ENCODE measurements around the gene IRF1.
"Not testable (repeated sequence)": the region's sequence is repeated elsewhere in the genome, so short reads cannot be mapped to it uniquely, and the experiment has no call there.

The IRF1 gene

GRCh38 chr5:132486318-132487094 is 4.1 kb downstream of the IRF1 start:
- no peak for TF ChIP-seq CTCF (IDR thresholded peaks at IDR 0.05; ENCODE audit: unreplicated experiment in 3 of 3)
- peaks cover 9% of the 10 kb centered on the region for H3K27me3 Mint-ChIP-seq (ENCODE audit: low read depth)
- peaks cover 4% of the 10 kb centered on the region for H3K4me1 Mint-ChIP-seq
- H3K9me3 Mint-ChIP-seq, result no peaks in the 10 kb centered on the region
- no peak overlapping the region for H3K27ac Mint-ChIP-seq
- no peak overlapping the region for H3K4me3 Mint-ChIP-seq
- peaks cover 24% of the 10 kb centered on the region for H3K36me3 Mint-ChIP-seq (ENCODE audit: low read depth)

GRCh38 chr5:132485641-132486317 is 4.8 kb downstream of the IRF1 start:
- Mint-ChIP-seq H3K4me1 (peaks cover 4% of the 10 kb centered on the region), H3K36me3 (ENCODE audit: low read depth) (peaks cover 24% of the 10 kb centered on the region), H3K27me3 (ENCODE audit: low read depth) (peaks cover 9% of the 10 kb centered on the region), H3K9me3 (no peaks in the 10 kb centered on the region), H3K4me3 (no peak overlapping the region), H3K27ac (no peak overlapping the region)
- TF ChIP-seq CTCF (IDR thresholded peaks at IDR 0.05; ENCODE audit: unreplicated experiment in 3 of 3), result no peak

GRCh38 chr5:132484876-132485640 is 5.5 kb downstream of the IRF1 start:
- H3K27me3 Mint-ChIP-seq (ENCODE audit: low read depth); H3K4me3 Mint-ChIP-seq; H3K9me3 Mint-ChIP-seq; H3K4me1 Mint-ChIP-seq; H3K27ac Mint-ChIP-seq: not testable (repeated sequence)
- H3K36me3 Mint-ChIP-seq (ENCODE audit: low read depth), result peaks cover 24% of the 10 kb centered on the region

- peaks cover 24% of the 10 kb centered on the region for H3K36me3 Mint-ChIP-seq (ENCODE audit: low read depth)
- H3K4me3 Mint-ChIP-seq, result no peak overlapping the region
- peaks cover under 1% of the 10 kb centered on the region for H3K4me1 Mint-ChIP-seq
These were observed 6.2 kb downstream of the IRF1 start for GRCh38 chr5:132484391-132484725.

GRCh38 chr5:132483661-132484390 is 6.7 kb downstream of the IRF1 start:
- peaks cover 6% of the 10 kb centered on the region for H3K27me3 Mint-ChIP-seq (ENCODE audit: low read depth)
- H3K36me3 Mint-ChIP-seq (ENCODE audit: low read depth), result peaks cover 24% of the 10 kb centered on the region
- H3K4me1 Mint-ChIP-seq, result no peaks in the 10 kb centered on the region
- no peak overlapping the region for H3K4me3 Mint-ChIP-seq
- H3K9me3 Mint-ChIP-seq, result no peaks in the 10 kb centered on the region
- TF ChIP-seq CTCF (IDR thresholded peaks at IDR 0.05; ENCODE audit: unreplicated experiment in 3 of 3), result no peak
- H3K27ac Mint-ChIP-seq, result no peak overlapping the region

More at GRCh38 chr5:132484391-132484725, 6.2 kb downstream of the IRF1 start:
- H3K27ac Mint-ChIP-seq, result no peak overlapping the region
- H3K9me3 Mint-ChIP-seq, result no peaks in the 10 kb centered on the region
- H3K27me3 Mint-ChIP-seq (ENCODE audit: low read depth), result peaks cover 9% of the 10 kb centered on the region
- no peak for TF ChIP-seq CTCF (IDR thresholded peaks at IDR 0.05; ENCODE audit: unreplicated experiment in 3 of 3)

- H3K36me3 Mint-ChIP-seq (ENCODE audit: low read depth), result peaks cover 24% of the 10 kb centered on the region
- no peak overlapping the region for H3K27ac Mint-ChIP-seq
- no peak for TF ChIP-seq CTCF (IDR thresholded peaks at IDR 0.05; ENCODE audit: unreplicated experiment in 3 of 3)
- peaks cover 5% of the 10 kb centered on the region for H3K4me1 Mint-ChIP-seq
- H3K27me3 Mint-ChIP-seq (ENCODE audit: low read depth), result peaks cover 3% of the 10 kb centered on the region
- H3K9me3 Mint-ChIP-seq, result no peaks in the 10 kb centered on the region
- H3K4me3 Mint-ChIP-seq, result no peak overlapping the region
These were observed 7.5 kb downstream of the IRF1 start for GRCh38 chr5:132483101-132483500.

Data from nephron (organoid).